Measurements from ENCODE around the gene DIP2A.

DNA sequence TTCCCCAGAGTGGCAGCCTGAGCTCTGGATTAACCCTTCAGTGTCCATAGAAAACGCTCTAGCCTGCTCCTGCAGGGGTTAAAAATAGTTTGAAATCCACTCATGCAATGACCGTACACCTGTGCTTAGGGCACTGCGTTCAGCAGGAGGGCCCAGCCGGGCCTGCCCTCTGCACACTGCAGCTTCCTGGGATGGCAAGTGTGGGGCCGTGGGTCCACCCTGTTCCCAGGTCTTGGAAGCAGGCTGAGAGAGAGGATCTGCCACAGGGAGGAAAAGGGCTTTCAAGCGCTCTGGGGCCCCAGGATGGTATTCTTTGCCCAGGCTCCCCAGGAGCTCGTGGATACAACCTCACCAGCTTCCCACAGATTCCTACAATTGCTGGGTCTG, 147.7 kb downstream of the DIP2A start:
- TF ChIP-seq, protein P1, sequence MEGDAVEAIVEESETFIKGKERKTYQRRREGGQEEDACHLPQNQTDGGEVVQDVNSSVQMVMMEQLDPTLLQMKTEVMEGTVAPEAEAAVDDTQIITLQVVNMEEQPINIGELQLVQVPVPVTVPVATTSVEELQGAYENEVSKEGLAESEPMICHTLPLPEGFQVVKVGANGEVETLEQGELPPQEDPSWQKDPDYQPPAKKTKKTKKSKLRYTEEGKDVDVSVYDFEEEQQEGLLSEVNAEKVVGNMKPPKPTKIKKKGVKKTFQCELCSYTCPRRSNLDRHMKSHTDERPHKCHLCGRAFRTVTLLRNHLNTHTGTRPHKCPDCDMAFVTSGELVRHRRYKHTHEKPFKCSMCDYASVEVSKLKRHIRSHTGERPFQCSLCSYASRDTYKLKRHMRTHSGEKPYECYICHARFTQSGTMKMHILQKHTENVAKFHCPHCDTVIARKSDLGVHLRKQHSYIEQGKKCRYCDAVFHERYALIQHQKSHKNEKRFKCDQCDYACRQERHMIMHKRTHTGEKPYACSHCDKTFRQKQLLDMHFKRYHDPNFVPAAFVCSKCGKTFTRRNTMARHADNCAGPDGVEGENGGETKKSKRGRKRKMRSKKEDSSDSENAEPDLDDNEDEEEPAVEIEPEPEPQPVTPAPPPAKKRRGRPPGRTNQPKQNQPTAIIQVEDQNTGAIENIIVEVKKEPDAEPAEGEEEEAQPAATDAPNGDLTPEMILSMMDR (IDR thresholded peaks at IDR 0.05): no peak
- TF ChIP-seq POLR2A (IDR thresholded peaks at IDR 0.05) (no peak), POLR2AphosphoS5 (IDR thresholded peaks at IDR 0.05) (no peak), EP300 (IDR thresholded peaks at IDR 0.05) (no peak)

Measured in suprapubic skin (tissue), 4 donors.